ENCODE results near the gene P2RY13.

GRCh38 chr3:151347432-151347831 is 18.1 kb upstream of the P2RY13 start:
- TF ChIP-seq POLR2AphosphoS5 (IDR thresholded peaks at IDR 0.05; ENCODE audit: low read depth, low read length) (no peak), POLR2A (IDR thresholded peaks at IDR 0.05; ENCODE audit: low read depth, low read length) (no peak)
